Gastrocnemius medialis (tissue), 4 donors: ENCODE measurements around the gene TBRG4.

Experiments used
- POLR2A ChIP-seq, 2 donors: fragments of 450-650 bp; IDR thresholded peaks; one replicate each; pipeline ENCODE4 v1.6.1; 2017; ENCODE audit warnings: antibody characterized with exemption in 2 of 2, mild to moderate bottlenecking in 2 of 2, moderate library complexity in 2 of 2
- TF ChIP-seq, protein P1 (sequence below), 5 experiments: fragments of 450-650 bp in 3 of 5; fragments of 200-600 bp in 2 of 5; sonication (generic) in 2 of 5; IDR thresholded peaks in 4 of 5; conservative IDR thresholded peaks in 1 of 5; 1 replicate in 4 of 5; 2 replicates in 1 of 5; pipeline ENCODE4 v1.5.1; 2016 to 2019; ENCODE audit warnings: antibody characterized with exemption in 5 of 5, mild to moderate bottlenecking in 3 of 5, moderate library complexity in 3 of 5

GRCh38 chr7:45140827-45141226 is 29.3 kb upstream of the TBRG4 start:
- TF ChIP-seq POLR2A (IDR thresholded peaks at IDR 0.05): no peak
- TF ChIP-seq, protein P1, sequence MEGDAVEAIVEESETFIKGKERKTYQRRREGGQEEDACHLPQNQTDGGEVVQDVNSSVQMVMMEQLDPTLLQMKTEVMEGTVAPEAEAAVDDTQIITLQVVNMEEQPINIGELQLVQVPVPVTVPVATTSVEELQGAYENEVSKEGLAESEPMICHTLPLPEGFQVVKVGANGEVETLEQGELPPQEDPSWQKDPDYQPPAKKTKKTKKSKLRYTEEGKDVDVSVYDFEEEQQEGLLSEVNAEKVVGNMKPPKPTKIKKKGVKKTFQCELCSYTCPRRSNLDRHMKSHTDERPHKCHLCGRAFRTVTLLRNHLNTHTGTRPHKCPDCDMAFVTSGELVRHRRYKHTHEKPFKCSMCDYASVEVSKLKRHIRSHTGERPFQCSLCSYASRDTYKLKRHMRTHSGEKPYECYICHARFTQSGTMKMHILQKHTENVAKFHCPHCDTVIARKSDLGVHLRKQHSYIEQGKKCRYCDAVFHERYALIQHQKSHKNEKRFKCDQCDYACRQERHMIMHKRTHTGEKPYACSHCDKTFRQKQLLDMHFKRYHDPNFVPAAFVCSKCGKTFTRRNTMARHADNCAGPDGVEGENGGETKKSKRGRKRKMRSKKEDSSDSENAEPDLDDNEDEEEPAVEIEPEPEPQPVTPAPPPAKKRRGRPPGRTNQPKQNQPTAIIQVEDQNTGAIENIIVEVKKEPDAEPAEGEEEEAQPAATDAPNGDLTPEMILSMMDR (IDR thresholded peaks at IDR 0.05 in 4 of 5, conservative IDR thresholded peaks at IDR 0.05 in 1 of 5): no peak
